ENCODE measurements around the gene ROGDI. TPM values are rescaled to one million over a fixed set of nuclear protein-coding genes. Genes with fewer than 3 reads are reported as not detected.

The ROGDI gene
- total RNA-seq, 3 donors from 2014 or later (not counting 1 experiment from before 2014, with no cell fraction given) = 6.6 to 15.5 (median 7.5) TPM

GRCh38 chr16:4748682-4749411 is 53.6 kb downstream of the ROGDI start:
- Histone ChIP-seq H3K27ac (ENCODE audit: low read length) (no peak overlapping the region), H3K9me3 (ENCODE audit: control insufficient read depth, insufficient read depth, low read length) (no peaks in the 10 kb centered on the region), H3K4me3 (ENCODE audit: low read length) (no peak overlapping the region), H3K4me1 (ENCODE audit: control insufficient read depth, insufficient read depth, low read length) (no peaks in the 10 kb centered on the region), H3K27me3 (ENCODE audit: control insufficient read depth, insufficient read depth, low read length) (no peaks in the 10 kb centered on the region), H3K36me3 (ENCODE audit: control insufficient read depth, insufficient read depth, low read length) (peaks cover 28% of the 10 kb centered on the region)
- WGBS (ENCODE audit: insufficient coverage) = 94% methylated on average over 16 of the region's 16 CpGs
- peak overlapping the region in 1 of 2 donors; percentile 77 for H3K27ac Mint-ChIP-seq
- ATAC-seq (no peak), DNase-seq (no peak)
- H3K9me3 Mint-ChIP-seq = no peaks in the 10 kb centered on the region
- no peak overlapping the region for H3K4me3 Mint-ChIP-seq
- no peaks in the 10 kb centered on the region for H3K27me3 Mint-ChIP-seq (ENCODE audit: low read depth in 2 of 2)
- no peak for TF ChIP-seq CTCF (IDR thresholded peaks at IDR 0.05)
- H3K4me1 Mint-ChIP-seq = peaks cover 10% of the 10 kb centered on the region in 2 donors
- intact Hi-C loops (cut with micrococcal nuclease) = no loop called here
- H3K36me3 Mint-ChIP-seq = no peaks in the 10 kb centered on the region

DNA sequence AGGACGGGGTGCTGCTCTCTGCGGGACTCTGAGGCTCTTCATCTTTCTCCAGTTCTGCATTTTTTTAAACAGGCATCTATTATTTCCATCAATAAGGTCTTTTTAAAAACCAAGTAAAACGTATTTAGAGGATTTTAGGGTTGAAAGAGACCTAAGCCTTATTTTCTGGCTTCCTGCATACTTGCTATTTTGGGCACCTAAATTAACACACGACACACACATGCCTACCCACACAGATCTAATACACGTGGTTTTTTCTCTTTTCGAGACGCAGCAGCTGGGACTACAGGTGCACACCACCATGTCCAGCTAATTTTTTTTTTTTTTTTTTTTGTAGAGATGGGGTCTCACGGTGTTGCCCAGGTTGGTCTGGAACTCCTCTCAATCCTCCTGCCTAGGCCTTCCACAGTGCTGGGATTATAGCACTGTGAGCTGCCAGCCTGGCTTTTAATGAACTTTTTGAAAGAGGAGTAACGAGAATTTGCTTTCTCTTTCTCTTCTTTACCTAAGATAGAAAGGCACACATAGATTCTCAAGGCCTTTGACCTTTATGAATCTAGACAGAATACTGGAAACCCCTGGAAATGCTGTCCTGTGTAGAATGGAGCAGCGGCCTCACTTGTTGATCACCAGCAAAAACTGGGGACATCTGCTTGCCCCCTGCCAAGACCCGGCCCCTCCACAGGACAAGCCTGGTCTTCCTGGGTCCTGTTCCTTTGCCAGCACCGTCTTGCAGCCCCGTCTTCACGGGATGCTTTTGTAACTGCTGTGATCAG is 54.3 kb downstream of the ROGDI start:
- Histone ChIP-seq H3K27me3 (ENCODE audit: control insufficient read depth, insufficient read depth, low read length) (no peaks in the 10 kb centered on the region), H3K4me3 (ENCODE audit: low read length) (no peak overlapping the region), H3K36me3 (ENCODE audit: control insufficient read depth, insufficient read depth, low read length) (peaks cover 24% of the 10 kb centered on the region), H3K9me3 (ENCODE audit: control insufficient read depth, insufficient read depth, low read length) (no peaks in the 10 kb centered on the region), H3K4me1 (ENCODE audit: control insufficient read depth, insufficient read depth, low read length) (no peaks in the 10 kb centered on the region), H3K27ac (ENCODE audit: low read length) (no peak overlapping the region)
- DNase-seq = no peak
- H3K4me3 Mint-ChIP-seq = peak overlapping the region; percentile 10
- intact Hi-C loops (cut with micrococcal nuclease) = no loop called here
- no peaks in the 10 kb centered on the region for H3K9me3 Mint-ChIP-seq
- peak overlapping the region; percentile 18 to 77 for H3K27ac Mint-ChIP-seq
- no peaks in the 10 kb centered on the region for H3K36me3 Mint-ChIP-seq
- no peaks in the 10 kb centered on the region for H3K27me3 Mint-ChIP-seq (ENCODE audit: low read depth in 2 of 2)
- TF ChIP-seq CTCF (IDR thresholded peaks at IDR 0.05) = no peak
- WGBS (ENCODE audit: insufficient coverage) = 64% methylated on average over 12 of the region's 14 CpGs
- peaks cover 15% of the 10 kb centered on the region in 2 donors for H3K4me1 Mint-ChIP-seq
- peak in 1 of 3 donors; percentile 22 for ATAC-seq

- intact Hi-C loops (cut with micrococcal nuclease) = no loop called here
- Histone ChIP-seq H3K27me3 (ENCODE audit: control insufficient read depth, insufficient read depth, low read length) (no peaks in the 10 kb centered on the region), H3K9me3 (ENCODE audit: control insufficient read depth, insufficient read depth, low read length) (no peaks in the 10 kb centered on the region), H3K27ac (ENCODE audit: low read length) (no peak overlapping the region), H3K4me1 (ENCODE audit: control insufficient read depth, insufficient read depth, low read length) (no peaks in the 10 kb centered on the region), H3K36me3 (ENCODE audit: control insufficient read depth, insufficient read depth, low read length) (peaks cover 14% of the 10 kb centered on the region), H3K4me3 (ENCODE audit: low read length) (no peak overlapping the region)
- Mint-ChIP-seq H3K4me3 (no peak overlapping the region), H3K9me3 (no peaks in the 10 kb centered on the region), H3K4me1 (peaks cover 17% of the 10 kb centered on the region in 2 donors), H3K27ac (peak overlapping the region; percentile 18 to 77), H3K27me3 (ENCODE audit: low read depth in 2 of 2) (no peaks in the 10 kb centered on the region), H3K36me3 (no peaks in the 10 kb centered on the region)
- DNase-seq (no peak), ATAC-seq (no peak)
- no peak for TF ChIP-seq CTCF (IDR thresholded peaks at IDR 0.05)
- 56% methylated on average over 15 of the region's 15 CpGs for WGBS (ENCODE audit: insufficient coverage)
These were observed 55.4 kb downstream of the ROGDI start for GRCh38 chr16:4746991-4747574.

Other genes starting within 250 kb of the ROGDI start
- gene C16orf96, start 246.3 kb downstream of the ROGDI start, total RNA-seq = under 1 TPM; 0.35 to 0.61 (median 0.43) TPM
- gene UBALD1, start 187.7 kb downstream of the ROGDI start, total RNA-seq = 10 to 100 TPM; 40.8 to 54.4 (median 53.6) TPM
- 100 to 1,000 TPM; 102 to 106 (median 105) TPM for gene MGRN1, start 177.8 kb downstream of the ROGDI start, total RNA-seq
- gene NUDT16L1, start 109.1 kb downstream of the ROGDI start, total RNA-seq = 10 to 100 TPM; 30.8 to 39.1 (median 35.0) TPM
- 10 to 100 TPM; 19.7 to 20.8 (median 20.5) TPM for gene ANKS3, start 68.4 kb downstream of the ROGDI start, total RNA-seq
- under 1 TPM in 1 of 3 donors, not detected in 2; 0.54 TPM for gene DNAAF8, start 68.1 kb downstream of the ROGDI start, total RNA-seq
- 10 to 100 TPM; 11.4 to 20.3 (median 13.0) TPM for gene ZNF500, start 35.5 kb downstream of the ROGDI start, total RNA-seq
- gene SEPTIN12, start 14.3 kb downstream of the ROGDI start, total RNA-seq = under 1 TPM in 1 of 3 donors, not detected in 2; 0.59 TPM
- not detected for gene SMIM22, start 7.3 kb downstream of the ROGDI start, total RNA-seq
- 100 to 1,000 TPM; 112 to 129 (median 125) TPM for gene GLYR1, start 44.7 kb upstream of the ROGDI start, total RNA-seq
- gene UBN1, start 44.8 kb upstream of the ROGDI start, total RNA-seq = 10 to 100 TPM; 70.5 to 81.6 (median 79.9) TPM
- not detected for gene PPL, start 134.5 kb upstream of the ROGDI start, total RNA-seq
- 1 to 10 TPM in 1 of 3 donors, under 1 TPM in 2; 0.27 to 1.1 (median 0.93) TPM for gene SEC14L5, start 155.7 kb upstream of the ROGDI start, total RNA-seq
- gene NAGPA, start 231.3 kb upstream of the ROGDI start, total RNA-seq = 10 to 100 TPM; 14.7 to 27.8 (median 23.0) TPM